Measurements from ENCODE around the gene ZIC3.

GRCh38 chrX:137547291-137547690, 18.6 kb upstream of the ZIC3 start:
- no peak for TF ChIP-seq EZH2 (IDR thresholded peaks at IDR 0.05)
- no peak for TF ChIP-seq POLR2AphosphoS5 (IDR thresholded peaks at IDR 0.05; ENCODE audit: borderline replicate concordance, low read depth, low read length)
- no peak for TF ChIP-seq FOXP2 (optimal IDR thresholded peaks at IDR 0.05; ENCODE audit: control extremely low read depth, extremely low read length, insufficient read depth)
